ENCODE results near the gene TRIM9.

DNA sequence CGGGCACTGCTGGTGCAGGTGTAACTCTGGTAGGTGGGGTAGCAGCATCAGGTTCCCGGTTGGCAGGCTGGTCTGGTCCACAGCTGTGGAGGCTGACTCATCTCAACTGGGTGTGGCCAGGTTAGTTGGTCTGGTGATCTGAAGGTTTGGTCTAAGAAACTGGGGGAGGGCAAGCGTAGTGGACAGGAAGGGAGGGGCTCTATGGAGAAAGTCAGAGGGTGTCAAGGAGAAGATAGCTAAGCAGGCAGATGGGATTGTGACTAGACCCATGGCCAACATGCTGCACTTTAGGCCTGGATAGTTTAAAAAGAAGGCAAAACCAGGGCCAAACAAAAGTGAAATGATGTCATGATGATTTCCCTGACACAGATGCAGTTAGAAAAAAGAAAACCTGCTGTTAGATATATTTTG lies 7.9 kb downstream of the TRIM9 start:
- no peak for TF ChIP-seq EZH2 (IDR thresholded peaks at IDR 0.05)
- TF ChIP-seq, protein P1, sequence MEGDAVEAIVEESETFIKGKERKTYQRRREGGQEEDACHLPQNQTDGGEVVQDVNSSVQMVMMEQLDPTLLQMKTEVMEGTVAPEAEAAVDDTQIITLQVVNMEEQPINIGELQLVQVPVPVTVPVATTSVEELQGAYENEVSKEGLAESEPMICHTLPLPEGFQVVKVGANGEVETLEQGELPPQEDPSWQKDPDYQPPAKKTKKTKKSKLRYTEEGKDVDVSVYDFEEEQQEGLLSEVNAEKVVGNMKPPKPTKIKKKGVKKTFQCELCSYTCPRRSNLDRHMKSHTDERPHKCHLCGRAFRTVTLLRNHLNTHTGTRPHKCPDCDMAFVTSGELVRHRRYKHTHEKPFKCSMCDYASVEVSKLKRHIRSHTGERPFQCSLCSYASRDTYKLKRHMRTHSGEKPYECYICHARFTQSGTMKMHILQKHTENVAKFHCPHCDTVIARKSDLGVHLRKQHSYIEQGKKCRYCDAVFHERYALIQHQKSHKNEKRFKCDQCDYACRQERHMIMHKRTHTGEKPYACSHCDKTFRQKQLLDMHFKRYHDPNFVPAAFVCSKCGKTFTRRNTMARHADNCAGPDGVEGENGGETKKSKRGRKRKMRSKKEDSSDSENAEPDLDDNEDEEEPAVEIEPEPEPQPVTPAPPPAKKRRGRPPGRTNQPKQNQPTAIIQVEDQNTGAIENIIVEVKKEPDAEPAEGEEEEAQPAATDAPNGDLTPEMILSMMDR (IDR thresholded peaks at IDR 0.05), result no peak

Data from neural progenitor cell (in vitro differentiated cells).